Dendritic cell treated with granulocyte-macrophage colony-stimulating factor and Interleukin-4, amounts not matched to agents 40 ng/mL and 50 ng/mL, for 4 days (primary cell): Measurements from ENCODE around the gene OVAAL.
"Not testable (repeated sequence)": the region's sequence is repeated elsewhere in the genome, so short reads cannot be mapped to it uniquely, and the experiment has no call there.

Experiments used
- H3K27ac Mint-ChIP-seq: one replicate; pipeline ENCODE4 v1.8.0; 2022; ENCODE audit warnings: mild to moderate bottlenecking, mixed read lengths
- H3K27me3 Mint-ChIP-seq: one replicate; pipeline ENCODE4 v1.8.0; 2022; ENCODE audit warnings: mild to moderate bottlenecking, mixed read lengths
- H3K36me3 Mint-ChIP-seq: one replicate; pipeline ENCODE4 v1.8.0; 2022; ENCODE audit warnings: low read depth, mixed read lengths
- H3K4me1 Mint-ChIP-seq: one replicate; pipeline ENCODE4 v1.8.0; 2022; ENCODE audit warnings: low read depth, mixed read lengths
- H3K4me3 Mint-ChIP-seq: one replicate; pipeline ENCODE4 v1.8.0; 2022; ENCODE audit warnings: mild to moderate bottlenecking, moderate library complexity, mixed read lengths
- H3K9me3 Mint-ChIP-seq: one replicate; pipeline ENCODE4 v1.8.0; 2022; ENCODE audit warnings: mixed read lengths
- intact Hi-C: fragments of 100-400 bp; cut with micrococcal nuclease; formaldehyde crosslinking; loops from one replicate; pipeline ENCODE4 v1.15.0; 2022

The OVAAL gene

DNA sequence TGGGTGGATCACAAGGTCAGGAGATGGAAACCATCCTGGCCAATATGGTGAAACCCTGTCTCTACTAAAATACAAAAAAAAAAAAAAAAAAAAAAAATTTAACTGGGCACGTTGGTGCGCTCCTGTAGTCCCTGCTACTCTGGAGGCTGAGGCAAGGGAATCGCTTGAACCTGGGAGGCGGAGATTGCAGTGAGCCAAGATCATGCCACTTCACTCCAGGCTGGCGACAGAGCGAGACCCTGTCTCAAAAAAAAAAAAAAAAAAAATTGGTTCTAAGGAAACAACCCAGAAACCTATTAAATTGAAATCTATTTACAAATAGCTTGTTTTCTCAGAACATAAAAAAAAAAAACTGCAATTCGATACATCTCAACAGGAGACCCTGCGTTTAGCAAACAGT, 9.0 kb upstream of the OVAAL start:
- H3K27me3 Mint-ChIP-seq, H3K4me1 Mint-ChIP-seq, H3K27ac Mint-ChIP-seq, H3K4me3 Mint-ChIP-seq, intact Hi-C loops, H3K36me3 Mint-ChIP-seq, H3K9me3 Mint-ChIP-seq: not testable (repeated sequence)

DNA sequence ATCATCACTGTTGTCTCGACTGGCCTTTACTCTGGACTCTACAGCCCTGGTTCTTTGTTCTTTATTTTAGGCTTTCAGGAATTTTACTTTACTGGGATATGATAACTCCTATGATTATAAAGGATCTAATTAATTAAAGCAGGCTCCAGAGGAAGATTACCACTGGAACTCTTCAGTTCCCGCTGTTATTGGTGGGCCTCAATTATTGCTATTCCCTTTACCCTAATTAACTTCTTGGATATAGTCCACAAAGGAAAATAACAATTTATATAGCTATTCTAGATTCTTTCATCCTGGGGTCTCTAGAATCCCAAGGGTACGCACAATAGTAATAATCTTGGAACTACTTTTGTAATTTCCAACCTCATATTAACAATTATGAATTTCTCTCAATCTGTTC, 8.5 kb upstream of the OVAAL start:
- Mint-ChIP-seq H3K36me3 (no peaks in the 10 kb centered on the region), H3K27me3 (no peaks in the 10 kb centered on the region), H3K4me3 (no peak overlapping the region), H3K27ac (no peak overlapping the region), H3K4me1 (no peaks in the 10 kb centered on the region), H3K9me3 (no peaks in the 10 kb centered on the region)
- intact Hi-C loops = no loop called here

DNA sequence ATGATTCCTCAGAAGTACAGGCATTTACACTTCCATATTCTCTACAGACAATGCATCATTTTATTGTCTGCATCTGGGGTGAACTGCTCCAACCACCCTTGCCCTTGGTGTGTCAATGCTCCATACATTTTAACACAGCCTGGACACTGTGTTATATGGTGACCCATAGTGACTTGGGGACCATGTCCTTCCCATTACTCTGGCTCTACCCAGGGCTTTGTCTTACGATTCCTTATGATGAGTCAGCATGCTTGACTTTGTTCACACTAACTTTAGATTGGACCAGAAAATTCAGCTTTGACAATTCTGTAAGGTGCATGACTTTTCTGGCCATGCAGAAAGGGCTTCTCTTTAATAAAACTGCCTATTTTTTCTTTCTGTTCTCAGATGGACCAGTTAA, 6.8 kb upstream of the OVAAL start:
- Mint-ChIP-seq H3K27ac (no peak overlapping the region), H3K4me1 (no peaks in the 10 kb centered on the region), H3K27me3 (no peaks in the 10 kb centered on the region), H3K36me3 (no peaks in the 10 kb centered on the region), H3K4me3 (no peak overlapping the region), H3K9me3 (no peaks in the 10 kb centered on the region)
- intact Hi-C loops = no loop called here

DNA sequence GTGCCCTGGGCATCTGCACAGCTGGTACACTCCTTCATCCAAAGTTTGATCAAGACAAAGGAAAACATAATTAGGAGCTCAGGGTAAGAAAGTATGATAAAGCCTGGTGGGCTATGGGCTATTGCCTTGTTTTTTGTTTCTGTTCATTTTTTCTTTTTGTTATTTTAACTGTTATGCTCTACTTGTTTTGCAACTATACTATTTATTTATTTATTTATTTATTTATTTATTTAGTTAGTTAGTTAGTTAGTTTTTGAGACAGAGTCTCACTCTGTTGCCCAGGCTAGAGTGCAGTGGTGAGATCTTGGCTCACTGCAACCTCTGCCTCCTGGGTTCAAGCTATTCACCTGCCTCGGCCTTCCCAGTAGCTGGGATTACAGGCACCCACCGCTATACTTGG, 5.7 kb upstream of the OVAAL start:
- H3K4me1 Mint-ChIP-seq, H3K9me3 Mint-ChIP-seq, H3K36me3 Mint-ChIP-seq, H3K4me3 Mint-ChIP-seq, intact Hi-C loops, H3K27me3 Mint-ChIP-seq, H3K27ac Mint-ChIP-seq: not testable (repeated sequence)

DNA sequence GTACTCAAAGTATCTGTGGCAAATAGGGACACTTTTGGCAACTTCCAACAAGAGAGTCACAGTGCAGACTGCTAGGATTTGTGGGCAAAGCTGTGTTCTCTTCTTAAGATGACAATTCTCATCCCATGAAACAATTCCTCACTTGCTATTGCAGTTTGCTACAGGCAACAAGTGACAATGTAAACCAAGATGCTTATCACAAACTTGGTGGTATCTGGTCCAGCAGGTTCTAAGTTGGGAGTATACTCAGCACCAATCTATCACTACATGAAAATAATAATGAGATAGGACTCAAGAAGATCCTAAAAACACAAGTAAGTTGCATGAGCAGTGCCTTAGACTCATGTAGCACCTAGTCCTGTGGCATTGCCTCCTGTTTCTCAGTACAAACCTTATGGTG, 3.4 kb upstream of the OVAAL start:
- H3K27ac Mint-ChIP-seq = no peak overlapping the region

DNA sequence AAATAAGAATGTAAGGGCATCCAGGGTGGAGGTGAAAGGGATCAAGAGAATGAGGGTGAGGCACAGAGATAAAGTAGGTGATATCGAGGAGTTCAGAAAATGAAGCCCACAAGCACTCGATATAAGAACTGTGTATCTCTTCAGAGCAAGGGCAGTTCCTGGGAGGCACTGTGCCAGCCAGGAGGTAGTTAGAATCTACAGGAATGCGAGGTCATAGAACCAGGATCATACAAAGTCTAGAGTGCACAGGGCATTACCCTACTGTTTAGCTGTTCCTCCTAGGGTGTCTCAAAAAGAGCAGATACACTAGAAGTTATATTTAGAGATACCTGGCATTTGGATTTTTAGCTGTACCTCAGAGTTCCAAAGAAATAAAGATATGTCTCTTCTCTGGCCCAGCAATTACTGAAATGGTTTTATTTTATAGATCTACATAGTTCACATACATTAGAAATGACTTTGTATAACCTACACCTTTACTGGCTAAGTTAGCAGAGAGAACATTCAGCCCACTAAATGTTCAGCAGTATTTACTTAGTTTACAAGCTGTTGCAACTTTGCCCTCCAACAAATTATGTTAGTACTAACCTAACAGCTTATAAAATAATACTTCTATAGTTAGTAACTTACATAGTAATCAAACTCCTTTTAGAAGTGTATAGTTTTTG, 1.6 kb downstream of the OVAAL start:
- Mint-ChIP-seq H3K27ac (no peak overlapping the region), H3K36me3 (no peaks in the 10 kb centered on the region), H3K4me3 (no peak overlapping the region), H3K27me3 (peaks cover 1% of the 10 kb centered on the region), H3K9me3 (peaks cover 9% of the 10 kb centered on the region), H3K4me1 (peaks cover 5% of the 10 kb centered on the region)
- intact Hi-C loops = no loop called here

More for the DNA sequence above, 3.4 kb upstream of the OVAAL start:
- peaks cover 1% of the 10 kb centered on the region for H3K27me3 Mint-ChIP-seq
- H3K4me3 Mint-ChIP-seq = no peak overlapping the region
- H3K36me3 Mint-ChIP-seq = no peaks in the 10 kb centered on the region
- peaks cover 9% of the 10 kb centered on the region for H3K9me3 Mint-ChIP-seq
- intact Hi-C loops = no loop called here
- no peaks in the 10 kb centered on the region for H3K4me1 Mint-ChIP-seq

DNA sequence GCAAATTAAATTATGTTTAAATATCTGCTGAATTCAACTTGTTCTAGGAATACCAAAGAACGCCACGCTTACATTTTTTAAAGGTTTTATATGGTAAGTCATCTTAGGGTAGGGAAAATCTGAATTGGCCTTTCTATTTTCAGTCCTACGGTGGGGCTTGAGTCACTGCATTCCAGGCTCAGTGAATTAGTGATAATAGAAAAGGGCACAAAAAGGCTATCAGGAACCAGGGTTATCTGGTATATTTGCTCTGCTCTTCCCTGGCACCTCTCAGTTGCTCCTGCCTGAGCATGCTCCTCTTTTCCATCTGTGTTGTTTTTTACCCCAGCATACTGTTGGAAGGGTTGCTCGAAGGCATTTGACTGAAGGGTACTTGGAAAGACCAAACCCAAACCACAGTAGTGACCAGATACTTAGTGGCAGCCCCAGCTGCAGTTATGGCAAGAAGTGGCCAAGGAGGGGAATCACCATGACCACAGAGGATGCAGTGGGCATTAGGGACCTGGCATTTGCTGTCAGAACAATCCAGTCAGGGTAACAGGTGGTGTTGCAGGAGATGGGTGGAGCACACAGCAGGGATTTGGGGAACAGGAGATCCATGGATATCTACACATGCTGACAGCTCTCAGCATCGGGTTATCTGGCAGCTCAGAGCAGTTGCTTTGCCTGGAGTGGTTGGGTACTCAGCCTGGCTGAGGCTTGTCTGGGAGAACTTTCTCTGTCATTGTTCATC, 2.3 kb downstream of the OVAAL start:
- Mint-ChIP-seq H3K27ac (no peak overlapping the region), H3K36me3 (no peaks in the 10 kb centered on the region), H3K4me1 (peaks cover 5% of the 10 kb centered on the region), H3K4me3 (no peak overlapping the region), H3K9me3 (peaks cover 9% of the 10 kb centered on the region), H3K27me3 (peaks cover 1% of the 10 kb centered on the region)
- intact Hi-C loops = no loop called here

DNA sequence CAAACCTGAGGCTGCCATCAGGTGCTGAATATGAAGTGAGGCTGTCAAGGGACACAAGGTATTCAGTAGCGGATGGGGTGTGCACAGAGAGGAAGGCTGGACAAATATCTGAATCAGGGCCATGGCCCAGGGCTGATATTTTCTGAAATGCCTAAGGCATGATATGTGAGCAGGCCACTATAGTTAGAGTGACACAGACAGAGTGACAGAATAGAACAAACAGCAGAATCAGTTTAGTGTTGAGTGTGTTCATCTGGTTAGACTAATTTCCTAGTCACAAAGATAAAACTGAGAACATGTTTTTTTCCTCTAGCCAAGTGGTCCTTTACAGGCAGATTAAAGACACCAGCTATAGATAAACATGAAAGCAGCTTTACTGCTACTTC, 3.9 kb downstream of the OVAAL start:
- no peak overlapping the region for H3K27ac Mint-ChIP-seq
- no peak overlapping the region for H3K4me3 Mint-ChIP-seq
- H3K4me1 Mint-ChIP-seq = peaks cover 5% of the 10 kb centered on the region
- H3K9me3 Mint-ChIP-seq = peaks cover 9% of the 10 kb centered on the region
- no peaks in the 10 kb centered on the region for H3K27me3 Mint-ChIP-seq
- no peaks in the 10 kb centered on the region for H3K36me3 Mint-ChIP-seq
- intact Hi-C loops = no loop called here

DNA sequence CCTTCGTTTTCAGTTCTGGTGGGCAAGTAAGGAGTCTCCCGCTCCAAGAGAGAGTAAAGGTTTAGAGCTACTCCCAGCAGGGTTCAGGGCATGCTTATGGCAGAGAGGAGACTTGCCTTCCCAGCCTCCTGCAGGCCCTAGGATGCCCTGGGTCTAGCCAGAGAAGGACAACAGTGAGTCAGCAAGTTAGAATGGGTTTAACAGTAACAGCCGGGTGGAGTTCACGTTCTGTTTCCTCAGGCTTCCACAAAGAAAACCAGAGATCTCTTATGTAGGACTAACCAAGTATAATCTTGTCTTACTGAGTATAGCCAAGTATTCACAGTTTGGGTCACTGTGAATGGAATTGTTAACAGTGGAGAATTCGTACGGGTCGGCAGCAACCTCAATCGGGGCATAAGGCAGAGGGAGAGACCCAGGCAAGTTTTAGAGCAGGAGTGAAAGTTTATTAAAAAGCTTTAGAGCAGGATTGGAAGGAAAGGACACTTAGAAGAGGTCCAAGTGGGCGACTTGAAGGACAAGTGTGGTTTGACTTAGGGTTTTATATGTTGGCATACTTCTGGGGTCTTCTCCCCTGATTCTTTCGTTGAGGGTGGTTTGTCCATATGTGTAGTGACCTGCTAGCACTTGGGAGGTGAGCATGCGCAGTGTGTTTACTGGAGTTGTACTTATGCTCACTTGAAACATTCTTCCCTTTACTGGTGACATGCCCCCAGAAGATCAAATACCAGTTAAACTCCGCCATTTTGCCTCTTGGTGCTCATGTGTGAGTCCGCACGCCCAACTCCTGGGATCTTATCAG, 4.5 kb downstream of the OVAAL start:
- Mint-ChIP-seq H3K36me3 (no peaks in the 10 kb centered on the region), H3K27ac (no peak overlapping the region), H3K27me3 (no peaks in the 10 kb centered on the region), H3K4me1 (peaks cover 5% of the 10 kb centered on the region), H3K4me3 (no peak overlapping the region), H3K9me3 (peaks cover 9% of the 10 kb centered on the region)
- intact Hi-C loops = no loop called here

DNA sequence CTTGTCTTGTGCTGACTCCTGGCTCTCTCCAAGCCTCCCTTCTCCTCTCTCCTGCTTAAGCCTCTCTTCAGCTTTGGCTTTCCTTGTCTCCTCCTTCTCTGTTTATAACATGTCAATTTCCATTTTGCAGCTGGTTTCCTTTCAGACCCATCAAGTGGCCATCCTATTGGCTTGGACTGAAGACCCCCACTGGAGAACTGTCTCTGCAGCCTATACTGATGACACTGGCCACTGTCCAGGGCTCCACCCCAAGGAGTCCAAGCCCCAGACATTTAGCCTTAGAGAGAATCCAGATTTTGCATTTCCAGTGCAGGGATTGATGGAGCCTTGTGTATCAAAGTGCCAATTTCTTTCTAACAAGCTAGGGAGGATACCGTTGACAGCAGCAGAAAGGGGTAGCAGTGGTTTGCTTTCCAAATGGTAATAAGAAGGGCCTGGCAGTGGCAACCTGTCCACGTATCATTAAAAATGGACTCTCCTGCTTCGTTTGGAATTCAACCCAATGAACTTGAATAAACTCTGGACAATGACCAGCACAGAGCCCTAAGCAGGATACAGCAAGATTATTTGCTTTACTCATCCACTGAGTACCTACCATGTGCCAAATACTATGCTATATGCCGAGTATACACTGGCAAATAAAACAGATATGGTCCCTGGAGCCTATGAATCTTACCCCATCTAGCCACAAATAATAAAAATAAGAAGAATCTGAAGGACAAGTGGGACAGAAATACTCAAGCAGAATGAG, 6.5 kb downstream of the OVAAL start:
- H3K9me3 Mint-ChIP-seq = no peaks in the 10 kb centered on the region
- intact Hi-C loops = no loop called here
- H3K4me1 Mint-ChIP-seq = peaks cover 5% of the 10 kb centered on the region
- H3K4me3 Mint-ChIP-seq = no peak overlapping the region
- H3K27ac Mint-ChIP-seq = no peak overlapping the region
- no peaks in the 10 kb centered on the region for H3K36me3 Mint-ChIP-seq
- H3K27me3 Mint-ChIP-seq = no peaks in the 10 kb centered on the region

DNA sequence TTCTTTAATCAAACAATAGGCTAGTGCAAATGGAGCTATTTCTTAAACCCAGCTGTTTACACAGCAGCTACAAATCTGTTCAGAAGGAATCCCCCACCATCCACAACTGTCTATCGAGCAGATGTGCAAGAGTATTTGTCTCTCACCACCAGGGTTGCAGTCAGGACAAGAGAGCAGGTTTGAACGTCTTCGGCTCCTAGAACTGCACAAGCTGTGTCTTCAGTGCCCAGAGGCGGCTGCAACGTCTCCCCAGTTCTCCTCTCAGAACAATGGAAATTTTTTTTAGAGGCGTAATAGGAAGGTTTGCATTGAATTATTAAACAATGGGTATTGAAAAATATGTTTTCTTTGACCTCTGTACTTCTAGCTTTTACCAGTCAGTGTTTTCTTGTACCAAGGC, 7.3 kb downstream of the OVAAL start:
- no peaks in the 10 kb centered on the region for H3K36me3 Mint-ChIP-seq
- no peaks in the 10 kb centered on the region for H3K9me3 Mint-ChIP-seq
- H3K4me3 Mint-ChIP-seq = no peak overlapping the region
- H3K27ac Mint-ChIP-seq = no peak overlapping the region
- intact Hi-C loops = no loop called here
- H3K4me1 Mint-ChIP-seq = peaks cover 5% of the 10 kb centered on the region
- no peaks in the 10 kb centered on the region for H3K27me3 Mint-ChIP-seq

DNA sequence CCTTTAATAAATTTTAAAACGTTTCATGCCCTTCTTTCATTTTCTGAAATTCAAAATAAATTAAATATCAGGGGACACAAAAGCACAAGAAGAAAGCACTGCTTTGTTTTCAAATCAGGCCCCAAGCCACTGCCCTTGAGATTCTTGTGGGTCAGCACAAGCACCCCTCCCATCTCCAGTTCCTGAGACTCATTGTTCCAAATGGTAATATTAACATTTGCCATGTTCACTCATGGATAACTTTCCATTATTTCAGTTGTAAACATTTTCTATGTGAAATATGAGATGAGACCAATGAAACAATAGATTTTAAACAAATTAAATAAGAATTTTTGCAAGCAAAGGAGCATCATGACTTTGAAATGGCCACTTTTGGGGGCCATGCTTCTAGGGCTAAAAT, 7.7 kb downstream of the OVAAL start:
- Mint-ChIP-seq H3K36me3 (no peaks in the 10 kb centered on the region), H3K27ac (no peak overlapping the region), H3K4me1 (peaks cover 8% of the 10 kb centered on the region), H3K4me3 (no peak overlapping the region), H3K9me3 (no peaks in the 10 kb centered on the region), H3K27me3 (no peaks in the 10 kb centered on the region)
- intact Hi-C loops = no loop called here

DNA sequence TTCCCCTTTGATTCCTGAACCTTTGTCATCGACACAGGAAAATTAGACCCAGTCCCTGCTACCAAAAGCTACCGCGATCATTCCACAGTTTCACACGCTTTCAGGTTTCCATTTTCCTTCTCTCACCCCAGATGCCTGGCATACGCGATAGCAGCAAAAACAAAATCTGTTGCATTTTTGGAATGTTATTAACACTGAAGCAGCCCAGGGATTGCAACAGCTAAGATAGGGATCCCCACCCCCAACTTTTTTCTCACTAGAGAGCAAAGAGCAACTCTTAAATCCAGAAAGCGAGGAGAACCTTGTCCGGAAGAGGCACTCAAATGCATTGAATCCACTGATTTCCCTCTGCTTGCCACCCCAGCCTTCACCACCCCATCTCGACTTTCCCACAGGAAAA, 8.9 kb downstream of the OVAAL start:
- H3K36me3 Mint-ChIP-seq = no peaks in the 10 kb centered on the region
- no peak overlapping the region for H3K27ac Mint-ChIP-seq
- H3K4me1 Mint-ChIP-seq = peaks cover 19% of the 10 kb centered on the region
- H3K9me3 Mint-ChIP-seq = no peaks in the 10 kb centered on the region
- intact Hi-C loops = no loop called here
- no peak overlapping the region for H3K4me3 Mint-ChIP-seq
- H3K27me3 Mint-ChIP-seq = peaks cover 3% of the 10 kb centered on the region

DNA sequence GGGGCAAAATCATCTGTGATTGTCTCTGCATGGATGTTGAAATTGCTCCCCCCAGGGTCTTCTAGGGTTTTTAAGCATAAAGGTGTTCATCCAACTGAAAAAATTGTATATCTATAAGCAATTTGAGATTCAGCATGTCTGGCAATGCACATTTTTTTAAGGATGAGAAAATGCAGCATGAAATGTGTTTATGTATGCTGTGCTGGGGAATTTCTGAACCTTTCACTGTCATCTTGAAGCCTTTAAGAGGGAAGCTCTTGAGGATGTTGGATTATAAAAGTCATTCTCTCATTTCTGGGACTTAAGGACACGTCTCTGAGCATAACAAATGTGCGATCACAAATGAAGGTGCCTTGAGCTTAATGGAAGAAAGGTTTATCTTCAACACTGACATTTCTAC, 9.4 kb downstream of the OVAAL start:
- Mint-ChIP-seq H3K27me3 (peaks cover 3% of the 10 kb centered on the region), H3K27ac (no peak overlapping the region), H3K4me3 (no peak overlapping the region), H3K9me3 (no peaks in the 10 kb centered on the region), H3K4me1 (peaks cover 18% of the 10 kb centered on the region), H3K36me3 (no peaks in the 10 kb centered on the region)
- intact Hi-C loops = no loop called here
